Fibroblast of gingiva (primary cell): ENCODE results near the gene RESP18.
"Not testable (repeated sequence)": the region's sequence is repeated elsewhere in the genome, so short reads cannot be mapped to it uniquely, and the experiment has no call there.

ENCODE experiments used
- DNase-seq: peaks from one replicate; pipeline ENCODE4 v3.0.0-alpha.2; 2011; ENCODE audit warnings: low read depth

RESP18 gene

DNA sequence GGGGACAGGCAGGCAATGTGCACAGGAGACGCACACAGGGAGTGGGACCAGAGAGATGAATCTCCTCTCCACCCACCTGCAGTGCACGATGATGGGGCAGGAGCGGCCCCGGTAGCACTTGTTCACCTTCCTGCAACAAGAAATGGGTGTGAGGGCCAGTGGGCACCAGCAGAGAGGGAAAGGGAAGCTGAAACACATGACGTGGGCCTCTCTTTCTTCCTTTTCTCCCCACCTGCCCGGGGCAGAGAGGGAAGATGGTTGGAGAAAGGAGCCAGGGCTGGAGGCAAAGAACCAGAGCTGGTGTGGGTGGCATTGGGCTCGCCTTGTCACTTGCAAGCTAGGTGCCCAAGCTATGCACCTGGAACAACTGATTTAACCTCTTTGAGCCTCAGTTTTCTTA is 41.1 kb downstream of the RESP18 start:
- DNase-seq, result no peak

DNA sequence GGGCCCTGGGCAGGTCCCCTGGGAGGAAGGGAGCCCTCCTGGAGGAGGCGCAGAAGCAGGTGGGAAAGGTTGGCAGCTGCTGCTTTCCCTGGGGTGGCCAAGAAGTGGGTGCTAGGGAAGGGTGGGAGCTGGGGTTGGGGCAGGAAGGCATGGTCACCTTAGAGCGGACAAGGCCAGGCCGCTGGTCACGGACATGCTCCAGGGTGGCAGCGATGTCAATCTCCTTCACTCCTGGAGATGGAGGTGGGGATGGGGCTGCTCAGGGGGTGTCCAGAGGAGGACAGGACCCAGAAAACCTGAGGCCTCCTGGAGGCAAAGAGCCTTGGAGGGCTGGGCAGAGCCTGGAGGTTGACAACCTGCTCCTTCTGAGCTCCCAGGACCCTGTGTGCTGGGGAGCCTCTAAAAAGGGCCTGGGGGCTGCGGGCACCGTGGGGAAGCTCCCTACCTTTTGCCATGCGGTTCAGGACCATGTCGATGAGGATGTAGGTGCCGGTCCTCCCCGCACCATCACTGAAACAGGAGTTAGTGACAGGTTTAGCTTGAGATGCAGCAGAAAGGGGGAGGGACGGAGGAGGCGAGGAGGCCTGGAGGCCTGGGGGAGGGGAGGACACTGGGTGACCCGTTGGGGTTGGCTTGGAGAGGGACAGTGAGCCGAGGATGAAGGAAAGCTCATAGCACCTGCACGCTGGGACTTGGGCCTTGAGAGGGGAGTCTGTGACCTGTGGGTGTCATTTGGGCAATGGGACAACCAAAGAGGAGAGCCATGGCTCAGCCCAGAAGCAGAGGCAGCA is 42.0 kb downstream of the RESP18 start:
- no peak for DNase-seq

- peak; percentile 91 for DNase-seq
Observed at GRCh38 chr2:219289537-219290361, 42.8 kb downstream of the RESP18 start.

GRCh38 chr2:219289195-219289536 is 43.4 kb downstream of the RESP18 start:
- DNase-seq, result no peak

- DNase-seq, result no peak
Observed at GRCh38 chr2:219287580-219288265, 44.8 kb downstream of the RESP18 start.

DNA sequence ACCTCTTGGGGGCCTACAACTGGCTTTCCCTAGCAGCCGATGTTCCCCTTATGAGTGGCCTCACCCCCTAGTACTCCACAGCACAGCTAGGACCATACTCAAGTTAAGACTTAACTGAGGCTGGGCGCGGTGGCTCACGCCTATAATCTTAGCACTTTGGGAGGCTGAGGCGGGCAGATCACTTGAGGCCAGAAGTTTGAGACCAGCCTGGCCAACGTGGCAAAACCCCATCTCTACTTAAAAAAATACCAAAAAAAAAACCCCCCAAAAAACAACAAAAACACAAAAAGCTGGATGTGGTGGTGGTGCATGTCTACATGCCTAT is 45.5 kb downstream of the RESP18 start:
- not testable (repeated sequence) for DNase-seq

- peak; percentile 77 for DNase-seq
Observed at GRCh38 chr2:219286436-219287115, 46.0 kb downstream of the RESP18 start.

DNA sequence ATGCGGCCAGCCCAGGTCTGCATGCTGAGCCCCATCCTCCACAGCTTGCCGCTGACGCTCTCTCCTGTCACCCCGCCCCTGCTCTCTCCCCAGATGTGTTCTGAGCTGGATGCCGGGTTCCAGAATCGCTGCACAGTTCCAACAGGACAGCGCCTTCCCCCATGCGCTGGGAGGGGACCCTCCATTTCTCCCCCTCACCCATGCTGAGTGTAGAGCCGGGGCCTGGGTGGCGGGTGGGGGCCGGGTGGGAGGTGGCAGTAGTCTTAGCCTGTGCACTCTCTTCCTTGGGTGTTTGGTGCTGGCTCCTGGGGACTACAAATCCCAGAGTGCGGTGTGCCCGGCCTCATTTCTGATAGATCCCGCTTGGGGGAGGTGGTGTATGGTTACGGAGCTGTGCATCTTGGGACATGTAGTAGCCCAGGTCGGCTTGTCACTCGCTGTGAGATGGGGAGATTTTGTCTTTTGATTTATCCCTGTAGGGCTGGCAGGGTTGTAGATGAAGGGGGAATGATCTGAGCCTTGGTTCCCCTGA is 46.6 kb downstream of the RESP18 start:
- DNase-seq, result peak; percentile 74

DNA sequence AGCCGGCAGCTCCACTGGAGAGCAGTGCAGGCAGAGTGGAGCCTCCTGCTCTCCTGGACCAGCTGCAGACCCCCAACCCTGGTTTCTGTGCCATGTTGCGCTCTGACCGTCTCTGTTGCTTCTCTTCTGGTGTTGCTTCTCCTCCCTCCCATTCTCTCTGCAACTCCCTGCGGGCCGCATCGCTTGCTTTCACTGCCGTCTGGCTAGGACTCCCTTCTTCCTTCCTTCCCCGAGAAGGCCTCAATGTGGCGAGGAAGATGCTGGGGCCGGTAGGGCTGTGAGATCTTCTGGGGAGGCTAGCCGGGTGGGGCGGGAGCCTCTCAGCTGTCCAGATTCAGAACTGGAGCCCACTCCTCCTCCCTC is 47.2 kb downstream of the RESP18 start:
- no peak for DNase-seq

DNA sequence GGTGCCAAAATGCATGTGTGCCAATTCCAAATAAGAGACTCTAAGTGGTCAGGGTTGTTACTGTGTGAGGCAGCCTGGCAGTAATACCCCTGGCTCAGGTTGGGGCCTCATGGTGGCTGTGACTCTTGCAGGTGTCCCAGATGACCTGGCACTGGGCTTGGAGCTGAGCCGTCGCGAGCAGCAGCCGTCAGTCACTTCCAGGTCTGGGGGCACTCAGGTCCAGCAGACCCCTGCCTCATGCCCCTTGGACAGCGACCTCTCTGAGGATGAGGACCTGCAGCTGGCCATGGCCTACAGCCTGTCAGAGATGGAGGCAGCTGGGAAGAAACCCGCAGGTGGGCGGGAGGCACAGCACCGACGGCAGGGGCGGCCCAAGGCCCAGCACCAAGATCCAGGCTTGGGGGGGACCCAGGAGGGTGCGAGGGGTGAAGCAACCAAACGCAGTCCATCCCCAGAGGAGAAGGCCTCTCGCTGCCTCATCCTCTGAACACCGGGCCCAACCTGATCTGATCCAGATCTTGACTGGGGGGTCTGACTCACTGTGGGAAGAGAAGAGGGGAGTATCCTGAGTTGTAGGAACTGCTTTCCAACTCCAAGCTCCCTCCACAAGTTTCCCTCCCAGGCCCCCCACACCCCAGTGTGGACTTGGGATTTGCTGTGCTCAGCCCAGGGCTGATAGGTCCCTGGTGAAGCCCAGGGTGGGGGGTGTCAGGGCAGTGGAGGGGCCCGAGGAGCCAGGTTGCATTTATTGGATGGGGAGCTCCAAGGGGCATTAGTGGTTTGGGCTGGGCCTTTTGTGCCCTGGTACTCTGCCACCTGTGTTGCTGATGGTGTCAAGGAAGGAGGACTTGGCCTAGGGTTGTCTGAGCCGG is 47.8 kb downstream of the RESP18 start:
- DNase-seq, result no peak

GRCh38 chr2:219282943-219283581 is 49.5 kb downstream of the RESP18 start:
- DNase-seq, result no peak

GRCh38 chr2:219282375-219282774 is 50.2 kb downstream of the RESP18 start:
- no peak for DNase-seq

- no peak for DNase-seq
Observed at GRCh38 chr2:219281588-219281987, 51.0 kb downstream of the RESP18 start.

DNA sequence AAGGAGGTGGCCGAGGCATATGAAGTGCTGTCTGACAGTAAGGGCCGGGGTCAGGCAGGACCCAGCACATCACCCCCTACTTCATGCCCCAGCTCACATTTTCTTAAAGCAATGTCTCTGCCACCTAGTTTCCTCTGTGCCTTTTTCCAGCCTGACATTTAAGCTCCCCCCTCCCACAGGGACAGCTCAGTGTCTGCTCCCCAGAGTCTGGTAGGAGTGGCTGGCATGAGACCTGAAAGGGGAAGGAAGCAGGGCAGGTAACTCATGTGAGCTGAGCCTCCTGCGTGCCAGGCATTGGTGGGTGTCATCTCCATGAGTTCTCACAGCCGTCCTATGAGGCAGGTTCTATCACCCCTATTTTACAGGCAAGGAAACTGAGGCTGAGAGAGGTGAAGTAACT is 51.9 kb downstream of the RESP18 start:
- no peak for DNase-seq

GRCh38 chr2:219279916-219280516 is 52.5 kb downstream of the RESP18 start:
- no peak for DNase-seq

GRCh38 chr2:219279151-219279915 is 53.2 kb downstream of the RESP18 start, which contains the start of gene DNAJB2:
Gene DNAJB2, plus strand, starts transcription at chr2:219279366. Its CDS starts 468 bp downstream, at chr2:219279834.
- peak; percentile 99 for DNase-seq

DNA sequence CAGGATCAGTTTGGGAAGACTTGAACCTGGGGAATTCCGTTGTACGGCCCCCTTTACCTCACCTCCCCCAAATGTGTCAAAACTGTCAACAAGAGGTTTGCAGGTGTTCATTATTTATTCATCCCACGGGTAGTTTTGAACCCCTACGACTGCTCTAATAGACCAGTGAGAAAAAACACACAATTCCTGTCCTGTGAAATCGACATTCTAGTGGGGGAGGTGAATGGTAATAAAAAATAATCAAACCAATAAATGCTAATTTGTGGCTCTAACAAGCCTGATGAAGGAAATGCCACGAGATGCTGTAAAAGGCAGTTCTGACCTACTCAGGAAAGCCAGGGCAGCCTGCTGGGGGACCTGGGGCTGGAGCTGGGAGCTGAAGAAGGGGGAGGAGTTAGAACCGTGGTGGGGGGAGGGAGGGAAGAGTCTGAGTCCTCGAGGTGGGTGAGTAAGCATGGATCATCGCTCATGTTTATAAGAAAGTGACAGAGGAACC is 53.8 kb downstream of the RESP18 start:
- no peak for DNase-seq

- DNase-seq, result peak; percentile 70
Observed at GRCh38 chr2:219277703-219278654, 54.6 kb downstream of the RESP18 start.
